ENCODE measurements around the gene FBXW4. TPM values are rescaled to one million over a fixed set of nuclear protein-coding genes. Genes with fewer than 3 reads are reported as not detected.

FBXW4 gene
- total and polyA plus RNA-seq, 9 of the 15 experiments (the other 6 are each of a cell fraction or from before 2014, with no cell fraction given), result 1.0 to 10.6 (median 5.4) TPM

GRCh38 chr10:101563007-101563406 lies 132.0 kb downstream of the FBXW4 start (continued):
- TF ChIP-seq CUX1 (CRISPR knock-in tag; IDR thresholded peaks at IDR 0.05), result no peak
- TF ChIP-seq PCBP1 (IDR thresholded peaks at IDR 0.05; ENCODE audit: low read depth, low read length, poor library complexity, severe bottlenecking), result no peak
- TF ChIP-seq ZNF143 (CRISPR knock-in tag; IDR thresholded peaks at IDR 0.05), result no peak
- no peak for TF ChIP-seq FUS (optimal IDR thresholded peaks at IDR 0.05; ENCODE audit: low read depth, low read length)

- FAIRE-seq, result no peak
- Histone ChIP-seq H3K4me2 (ENCODE audit: insufficient read depth, low read length) (no peak overlapping the region), H3K9me1 (ENCODE audit: control insufficient read depth, insufficient read depth, low read length) (no peaks in the 10 kb centered on the region), H3K9ac (ENCODE audit: insufficient read depth in 1 of 2, low read depth in 2 of 2, low read length in 2 of 2) (no peak overlapping the region; a peak in 1 of 4 replicates), H3K27ac (ENCODE audit: extremely low read depth, low read depth, low read length) (no peak overlapping the region), H2AFZ (ENCODE audit: low read depth, low read length) (no peak overlapping the region), H4K20me1 (replicated peaks; ENCODE audit: control insufficient read depth, insufficient read depth, low read length) (no peaks in the 10 kb centered on the region), H3K27me3 (ENCODE audit: control insufficient read depth in 2 of 2, insufficient read depth in 2 of 2, low read length in 2 of 2) (no peaks in the 10 kb centered on the region), H3K9me3 (replicated peaks; ENCODE audit: control insufficient read depth, insufficient read depth, low read depth, low read length) (no peaks in the 10 kb centered on the region), H3K4me1 (replicated peaks in 1 of 2; ENCODE audit: control insufficient read depth in 2 of 2, insufficient read depth in 2 of 2, low read length in 2 of 2) (peaks cover 9 to 26% of the 10 kb centered on the region in 2 experiments; a peak in 4 of 5 replicates), H3K36me3 (ENCODE audit: control insufficient read depth, insufficient read depth, low read length) (no peaks in the 10 kb centered on the region), H3K79me2 (ENCODE audit: control insufficient read depth, insufficient read depth, low read length) (no peaks in the 10 kb centered on the region), H3K4me3 (no peak overlapping the region)
- WGBS (ENCODE audit: insufficient coverage, low coverage, missing lambda C conversion rate), result 70% methylated on average over 5 of the region's 5 CpGs
- no peak for ATAC-seq
- in situ Hi-C loops (cut with MboI), result no loop called here
- BruUV-seq (replicated peaks), result no TSS peak
- POLR2A ChIA-PET, result no interaction called here
- DNase-seq (ENCODE audit: extremely low read depth in 1 of 4, low spot score in 3 of 4), result no peak
- CTCF ChIA-PET (ENCODE audit: low intra/inter-chr PET ratio), result no interaction called here
- intact Hi-C loops (cut with micrococcal nuclease), result no loop called here
- TF ChIP-seq DACH1 (IDR thresholded peaks at IDR 0.05; ENCODE audit: partially characterized antibody) (no peak), TCFL5 (CRISPR knock-in tag; conservative IDR thresholded peaks at IDR 0.05) (no peak), RCOR1 (IDR thresholded peaks at IDR 0.05; ENCODE audit: borderline replicate concordance in 1 of 2, low read depth in 2 of 2, low read length in 2 of 2) (no peak), NFIC (IDR thresholded peaks at IDR 0.05) (no peak), NR4A1 (CRISPR knock-in tag; IDR thresholded peaks at IDR 0.05) (no peak), NR4A1 (tag; IDR thresholded peaks at IDR 0.05) (no peak), CAMTA2 (CRISPR knock-in tag; conservative IDR thresholded peaks at IDR 0.05) (no peak), E2F3 (CRISPR knock-in tag; IDR thresholded peaks at IDR 0.05) (no peak), ZKSCAN3 (CRISPR knock-in tag; IDR thresholded peaks at IDR 0.05) (no peak), ZBTB1 (CRISPR knock-in tag; IDR thresholded peaks at IDR 0.05; ENCODE audit: borderline replicate concordance, low read depth) (no peak), ZNF445 (CRISPR knock-in tag; IDR thresholded peaks at IDR 0.05; ENCODE audit: low read depth) (no peak), BRCA1 (IDR thresholded peaks at IDR 0.05) (no peak), BRCA1 (CRISPR knock-in tag; IDR thresholded peaks at IDR 0.05) (no peak)
- TF ChIP-seq, protein P1, sequence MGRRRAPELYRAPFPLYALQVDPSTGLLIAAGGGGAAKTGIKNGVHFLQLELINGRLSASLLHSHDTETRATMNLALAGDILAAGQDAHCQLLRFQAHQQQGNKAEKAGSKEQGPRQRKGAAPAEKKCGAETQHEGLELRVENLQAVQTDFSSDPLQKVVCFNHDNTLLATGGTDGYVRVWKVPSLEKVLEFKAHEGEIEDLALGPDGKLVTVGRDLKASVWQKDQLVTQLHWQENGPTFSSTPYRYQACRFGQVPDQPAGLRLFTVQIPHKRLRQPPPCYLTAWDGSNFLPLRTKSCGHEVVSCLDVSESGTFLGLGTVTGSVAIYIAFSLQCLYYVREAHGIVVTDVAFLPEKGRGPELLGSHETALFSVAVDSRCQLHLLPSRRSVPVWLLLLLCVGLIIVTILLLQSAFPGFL (CRISPR knock-in tag; IDR thresholded peaks at IDR 0.05), result no peak
These were observed 132.7 kb downstream of the FBXW4 start for GRCh38 chr10:101562231-101562630.

All from K562 (cell line).